Left lung (tissue), 10 donors: Measurements from ENCODE around the gene SEPTIN5. TPM values are rescaled to one million over a fixed set of nuclear protein-coding genes. Genes with fewer than 3 reads are reported as not detected.
A peak's percentile ranks its signal among the peaks of the same experiment; 100 is the strongest.

Experiments
- ATAC-seq: fragments of 200-7000 bp; cut with Tn5 transposase; one replicate; pipeline ENCODE4 v1.9.1; 2020; ENCODE audit warnings: moderate library complexity
- DNase-seq, 4 donors: peaks; one replicate each; pipeline ENCODE4 v3.0.0-alpha.2; 2013 to 2020
- H3K27ac ChIP-seq, 2 donors: fragments of 200-600 bp; sonication (generic) in 1 of 2; one replicate each; pipeline versions ENCODE4 v1.5.0 to v1.8.0; 2020 to 2021
- H3K27me3 ChIP-seq, 2 donors: fragments of 200-600 bp; sonication (generic) in 1 of 2; one replicate each; pipeline versions ENCODE4 v1.5.0 to v1.8.0; 2020 to 2021
- H3K36me3 ChIP-seq, 2 donors: fragments of 200-600 bp; sonication (generic) in 1 of 2; one replicate each; pipeline versions ENCODE4 v1.5.0 to v1.8.0; 2020 to 2021
- H3K4me1 ChIP-seq, 2 donors: fragments of 200-600 bp; one replicate each; pipeline ENCODE4 v1.8.0; 2021
- H3K4me3 ChIP-seq, 2 donors: fragments of 200-600 bp; sonication (generic) in 1 of 2; one replicate each; pipeline versions ENCODE4 v1.5.0 to v1.8.0; 2020 to 2021; ENCODE audit warnings: mild to moderate bottlenecking in 1 of 2
- H3K9me3 ChIP-seq, 2 donors: fragments of 200-600 bp; sonication (generic) in 1 of 2; one replicate each; pipeline versions ENCODE4 v1.5.0 to v1.8.0; 2020 to 2021
- intact Hi-C, 2 donors: fragments of 100-400 bp; cut with DNase I; formaldehyde crosslinking; loops; one replicate each; pipeline versions ENCODE4 v1.11.2 to v1.14.2; 2022
- polyA plus RNA-seq, 6 donors: library from polyadenylated mRNA; unstranded; fragments of 120-200 nt; gene quantifications; one replicate each; pipeline ENCODE4 v1.2.1, GENCODE V29; 2013; ENCODE audit not compliant: insufficient read length in 6 of 6
- total RNA-seq, 2 donors: library from RNA; stranded (reverse); fragmentation: NEBNext Ultra II Directional; extraction: Animal tissue kit (Norgen Biotek cat#: 25700); gene quantifications; one replicate each; pipeline ENCODE4 v1.2.1, GENCODE V29; 2021
- TF ChIP-seq, protein P1 (sequence below), 2 donors: fragments of 200-600 bp; sonication (generic) in 1 of 2; IDR thresholded peaks; one replicate each; pipeline versions ENCODE4 v1.5.0 to v1.8.0; 2021; ENCODE audit warnings: antibody characterized with exemption in 2 of 2
- donor health status: DM: no; HTN: yes; CAD: no.
- donor health status: DM: no; HTN: no; CAD: no.

Gene SEPTIN5
- total and polyA plus RNA-seq, 8 donors: 14.6 to 80.0 (median 63.0) TPM

DNA sequence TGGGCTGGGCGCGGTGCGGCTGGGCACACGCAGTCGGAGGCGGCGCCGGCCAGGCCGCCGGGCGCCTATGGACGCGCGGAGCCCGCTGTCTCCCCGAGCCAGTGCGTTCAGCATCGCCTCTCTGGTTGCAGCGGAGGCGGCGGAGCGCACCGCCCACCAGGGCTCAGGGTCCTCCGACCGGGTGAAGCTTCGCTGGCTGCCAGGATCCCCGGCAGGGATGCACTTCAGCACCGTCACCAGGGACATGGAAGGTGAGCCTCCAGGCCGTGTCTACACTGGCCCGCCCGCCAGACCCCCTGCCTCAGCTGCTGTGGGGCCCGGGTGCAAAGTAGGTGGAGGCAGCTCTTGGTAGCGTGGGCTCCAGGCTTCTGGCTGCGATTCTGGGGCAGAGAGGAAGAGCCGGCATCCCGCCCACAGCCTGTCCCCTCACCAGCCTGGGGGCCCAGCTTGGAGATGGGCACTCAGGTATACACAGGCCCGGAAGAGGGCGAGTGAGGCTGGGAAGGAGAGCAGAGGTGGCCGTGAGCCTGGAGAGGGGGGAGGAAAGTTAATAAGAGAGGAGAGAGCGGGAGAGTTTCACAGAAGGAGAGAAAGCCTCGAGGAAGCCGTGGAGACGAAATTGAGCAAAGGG, 45.2 kb downstream of the SEPTIN5 start:
- TF ChIP-seq, protein P1, sequence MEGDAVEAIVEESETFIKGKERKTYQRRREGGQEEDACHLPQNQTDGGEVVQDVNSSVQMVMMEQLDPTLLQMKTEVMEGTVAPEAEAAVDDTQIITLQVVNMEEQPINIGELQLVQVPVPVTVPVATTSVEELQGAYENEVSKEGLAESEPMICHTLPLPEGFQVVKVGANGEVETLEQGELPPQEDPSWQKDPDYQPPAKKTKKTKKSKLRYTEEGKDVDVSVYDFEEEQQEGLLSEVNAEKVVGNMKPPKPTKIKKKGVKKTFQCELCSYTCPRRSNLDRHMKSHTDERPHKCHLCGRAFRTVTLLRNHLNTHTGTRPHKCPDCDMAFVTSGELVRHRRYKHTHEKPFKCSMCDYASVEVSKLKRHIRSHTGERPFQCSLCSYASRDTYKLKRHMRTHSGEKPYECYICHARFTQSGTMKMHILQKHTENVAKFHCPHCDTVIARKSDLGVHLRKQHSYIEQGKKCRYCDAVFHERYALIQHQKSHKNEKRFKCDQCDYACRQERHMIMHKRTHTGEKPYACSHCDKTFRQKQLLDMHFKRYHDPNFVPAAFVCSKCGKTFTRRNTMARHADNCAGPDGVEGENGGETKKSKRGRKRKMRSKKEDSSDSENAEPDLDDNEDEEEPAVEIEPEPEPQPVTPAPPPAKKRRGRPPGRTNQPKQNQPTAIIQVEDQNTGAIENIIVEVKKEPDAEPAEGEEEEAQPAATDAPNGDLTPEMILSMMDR (IDR thresholded peaks at IDR 0.05): no peak
- ATAC-seq (no peak), DNase-seq (peak in 1 of 4 donors; percentile 59)
- no peaks in the 10 kb centered on the region for H3K36me3 ChIP-seq
- peaks cover 3 to 47% of the 10 kb centered on the region in 2 donors for H3K4me1 ChIP-seq
- H3K9me3 ChIP-seq: no peaks in the 10 kb centered on the region
- peaks cover 88 to 95% of the 10 kb centered on the region in 2 donors for H3K27me3 ChIP-seq
- no peak overlapping the region for H3K4me3 ChIP-seq
- intact Hi-C loops: no loop called here
- H3K27ac ChIP-seq: no peak overlapping the region

- no peaks in the 10 kb centered on the region for H3K36me3 ChIP-seq
- H3K27me3 ChIP-seq: peaks cover 88 to 95% of the 10 kb centered on the region in 2 donors
- intact Hi-C loops: no loop called here
- H3K4me3 ChIP-seq: no peak within 1 kb of the TSS
- ATAC-seq (no peak), DNase-seq (peak in 1 of 4 donors; percentile 46)
- H3K27ac ChIP-seq: no peak within 1 kb of the TSS
- no peaks in the 10 kb centered on the region for H3K9me3 ChIP-seq
- TF ChIP-seq, protein P1 (IDR thresholded peaks at IDR 0.05): no peak
- peaks cover 2 to 45% of the 10 kb centered on the region in 2 donors for H3K4me1 ChIP-seq
Observed at GRCh38 chr22:19760058-19760950, 46.0 kb downstream of the SEPTIN5 start, which contains the start of gene TBX1. Gene TBX1, plus strand, starts transcription at chr22:19760778. Its CDS starts 66 bp downstream, at chr22:19760844.

- intact Hi-C loops: no loop called here
- DNase-seq: peak in 1 of 4 donors; percentile 59
- Histone ChIP-seq H3K9me3 (no peaks in the 10 kb centered on the region), H3K4me3 (no peak overlapping the region), H3K4me1 (peaks cover 0 to 43% of the 10 kb centered on the region in 2 donors), H3K36me3 (no peaks in the 10 kb centered on the region), H3K27me3 (peaks cover 86 to 95% of the 10 kb centered on the region in 2 donors), H3K27ac (no peak overlapping the region)
- TF ChIP-seq, protein P1 (IDR thresholded peaks at IDR 0.05): no peak
- ATAC-seq: no peak
Observed at GRCh38 chr22:19760951-19761724, 46.8 kb downstream of the SEPTIN5 start.

- Histone ChIP-seq H3K27me3 (peaks cover 86 to 95% of the 10 kb centered on the region in 2 donors), H3K4me3 (no peak overlapping the region), H3K9me3 (no peaks in the 10 kb centered on the region), H3K36me3 (no peaks in the 10 kb centered on the region), H3K27ac (no peak overlapping the region), H3K4me1 (peaks cover 3 to 43% of the 10 kb centered on the region in 2 donors)
- intact Hi-C loops: no loop called here
- ATAC-seq (no peak), DNase-seq (peak in 1 of 4 donors; percentile 43)
- TF ChIP-seq, protein P1 (IDR thresholded peaks at IDR 0.05): no peak
Observed at GRCh38 chr22:19761725-19762567, 47.6 kb downstream of the SEPTIN5 start.
